GM12873 (cell line): ENCODE data around the gene MEIOC.

Experiments used
- TF ChIP-seq, protein P1 (sequence below): IDR thresholded peaks from 2 replicates; pipeline ENCODE4 v1.5.1; 2012; ENCODE audit warnings: low read depth, mild to moderate bottlenecking, moderate library complexity, low read length, control low read depth; ENCODE audit not compliant: insufficient read depth; ENCODE audit errors: missing control alignments

Gene MEIOC

GRCh38 chr17:44673893-44674292 is 17.6 kb downstream of the MEIOC start:
- TF ChIP-seq, protein P1, sequence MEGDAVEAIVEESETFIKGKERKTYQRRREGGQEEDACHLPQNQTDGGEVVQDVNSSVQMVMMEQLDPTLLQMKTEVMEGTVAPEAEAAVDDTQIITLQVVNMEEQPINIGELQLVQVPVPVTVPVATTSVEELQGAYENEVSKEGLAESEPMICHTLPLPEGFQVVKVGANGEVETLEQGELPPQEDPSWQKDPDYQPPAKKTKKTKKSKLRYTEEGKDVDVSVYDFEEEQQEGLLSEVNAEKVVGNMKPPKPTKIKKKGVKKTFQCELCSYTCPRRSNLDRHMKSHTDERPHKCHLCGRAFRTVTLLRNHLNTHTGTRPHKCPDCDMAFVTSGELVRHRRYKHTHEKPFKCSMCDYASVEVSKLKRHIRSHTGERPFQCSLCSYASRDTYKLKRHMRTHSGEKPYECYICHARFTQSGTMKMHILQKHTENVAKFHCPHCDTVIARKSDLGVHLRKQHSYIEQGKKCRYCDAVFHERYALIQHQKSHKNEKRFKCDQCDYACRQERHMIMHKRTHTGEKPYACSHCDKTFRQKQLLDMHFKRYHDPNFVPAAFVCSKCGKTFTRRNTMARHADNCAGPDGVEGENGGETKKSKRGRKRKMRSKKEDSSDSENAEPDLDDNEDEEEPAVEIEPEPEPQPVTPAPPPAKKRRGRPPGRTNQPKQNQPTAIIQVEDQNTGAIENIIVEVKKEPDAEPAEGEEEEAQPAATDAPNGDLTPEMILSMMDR, result no peak

DNA sequence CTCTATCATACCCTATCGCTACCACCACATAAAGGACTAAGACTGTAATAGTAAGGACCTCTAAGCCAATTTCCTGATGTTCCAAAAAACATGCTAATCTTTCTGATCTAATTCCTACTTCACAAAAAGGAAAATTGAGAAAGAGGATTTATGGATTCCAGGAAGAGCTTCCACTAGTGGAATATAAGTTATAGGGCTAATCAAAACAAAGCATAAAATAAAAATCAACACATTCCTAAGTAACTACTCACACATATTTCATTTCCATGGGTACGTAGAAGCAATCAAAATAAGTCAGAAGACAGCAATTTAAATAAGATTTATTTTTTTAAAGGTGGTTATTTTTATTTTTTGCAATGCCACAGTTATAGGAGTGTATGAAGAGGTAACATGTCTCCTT is 20.9 kb downstream of the MEIOC start:
- TF ChIP-seq, protein P1, result no peak

DNA sequence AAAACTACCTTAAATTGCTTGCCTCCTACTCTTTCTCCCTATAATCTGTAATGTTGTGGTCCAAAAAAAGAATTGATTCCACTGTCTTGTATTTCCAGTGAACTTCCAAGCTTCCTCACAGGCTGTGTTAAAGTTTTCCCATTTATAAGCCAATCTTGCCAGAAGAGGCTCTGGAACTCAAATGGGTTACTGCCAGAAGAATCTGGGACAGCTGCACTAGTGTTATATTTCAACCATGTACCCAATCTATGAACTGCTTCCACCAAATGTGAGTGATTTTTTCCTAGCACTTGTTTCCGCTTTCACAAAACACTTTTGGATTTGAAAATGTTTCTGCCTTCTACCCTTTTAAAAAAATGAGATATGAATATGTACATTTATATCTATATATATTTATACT is 31.5 kb downstream of the MEIOC start:
- TF ChIP-seq, protein P1, result no peak

GRCh38 chr17:44688200-44688599 is 31.9 kb downstream of the MEIOC start:
- TF ChIP-seq, protein P1, result no peak

GRCh38 chr17:44688675-44689476 is 32.6 kb downstream of the MEIOC start:
- TF ChIP-seq, protein P1, result no peak

DNA sequence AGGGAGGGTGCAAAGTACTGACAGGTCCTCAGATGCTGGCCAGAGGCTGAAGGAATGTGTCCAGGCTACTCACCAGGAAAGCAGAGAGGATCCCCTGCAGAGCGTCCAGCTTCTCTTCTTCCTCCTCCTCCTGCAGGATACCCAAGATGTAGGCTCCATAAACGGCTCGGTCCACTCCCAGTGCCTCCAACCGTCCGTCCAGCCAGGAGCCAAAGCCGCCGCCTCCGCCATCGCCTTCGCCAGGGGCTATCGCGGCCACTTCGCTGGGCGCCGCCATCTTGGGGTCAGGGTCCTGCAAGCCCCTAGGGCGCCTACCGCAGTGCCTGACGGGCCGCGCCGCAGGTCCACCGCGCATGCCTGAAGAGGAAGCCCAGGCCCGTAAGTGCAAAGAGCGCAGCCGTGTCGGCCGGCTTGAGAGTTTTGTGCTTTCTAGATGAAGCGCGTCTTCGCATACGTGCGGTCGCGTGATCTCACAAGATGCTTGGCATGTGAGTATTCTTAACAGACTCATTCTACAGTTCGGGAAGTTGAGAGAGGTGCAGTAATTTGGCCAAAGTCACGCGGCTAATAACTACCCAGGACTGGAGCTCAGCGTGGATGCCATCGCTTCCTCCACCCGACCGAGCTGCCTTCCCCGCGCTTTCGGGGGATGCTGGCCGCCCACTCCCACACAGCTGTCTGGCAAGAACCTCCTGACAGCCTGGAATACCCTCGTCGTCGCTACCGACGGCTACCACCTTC is 33.4 kb downstream of the MEIOC start, which contains the start of gene CCDC43:
TSS of gene CCDC43 (minus strand) at position 300 of the 741 bp plus-strand sequence. CDS start at position 277, 23 bp downstream.
- TF ChIP-seq, protein P1, result no peak

GRCh38 chr17:44690746-44691306 is 34.6 kb downstream of the MEIOC start:
- TF ChIP-seq, protein P1, result peak; percentile 46
